ENCODE results near the gene EFNA5.

EFNA5 gene

GRCh38 chr5:107426209-107426608 is 244.5 kb downstream of the EFNA5 start:
- no peak for DNase-seq (ENCODE audit: low read depth)
- TF ChIP-seq POLR2A (IDR thresholded peaks at IDR 0.05; ENCODE audit: extremely low read depth, insufficient read length) (no peak), MAX (IDR thresholded peaks at IDR 0.05; ENCODE audit: low read depth, low read length) (no peak), MYC (IDR thresholded peaks at IDR 0.05; ENCODE audit: low read depth, low read length) (no peak), CTCF (IDR thresholded peaks at IDR 0.05; ENCODE audit: low read depth, low read length) (no peak)
- no peak overlapping the region for H3K4me3 ChIP-seq (ENCODE audit: low read depth, low read length)

GRCh38 chr5:107425541-107426031 is 245.2 kb downstream of the EFNA5 start:
- TF ChIP-seq POLR2A (IDR thresholded peaks at IDR 0.05; ENCODE audit: extremely low read depth, insufficient read length), result no peak
- no peak for TF ChIP-seq CTCF (IDR thresholded peaks at IDR 0.05; ENCODE audit: low read depth, low read length)
- no peak for TF ChIP-seq MYC (IDR thresholded peaks at IDR 0.05; ENCODE audit: low read depth, low read length)
- no peak for TF ChIP-seq MAX (IDR thresholded peaks at IDR 0.05; ENCODE audit: low read depth, low read length)
- no peak overlapping the region for H3K4me3 ChIP-seq (ENCODE audit: low read depth, low read length)
- no peak for DNase-seq (ENCODE audit: low read depth)

- DNase-seq (ENCODE audit: low read depth), result no peak
- H3K4me3 ChIP-seq (ENCODE audit: low read depth, low read length), result no peak overlapping the region
- TF ChIP-seq MAX (IDR thresholded peaks at IDR 0.05; ENCODE audit: low read depth, low read length) (no peak), MYC (IDR thresholded peaks at IDR 0.05; ENCODE audit: low read depth, low read length) (no peak), CTCF (IDR thresholded peaks at IDR 0.05; ENCODE audit: low read depth, low read length) (no peak), POLR2A (IDR thresholded peaks at IDR 0.05; ENCODE audit: extremely low read depth, insufficient read length) (no peak)
These were observed 246.2 kb downstream of the EFNA5 start for GRCh38 chr5:107424491-107424890.

GRCh38 chr5:107422494-107422893 is 248.2 kb downstream of the EFNA5 start:
- no peak for DNase-seq (ENCODE audit: low read depth)
- TF ChIP-seq POLR2A (IDR thresholded peaks at IDR 0.05; ENCODE audit: extremely low read depth, insufficient read length), result no peak
- TF ChIP-seq MAX (IDR thresholded peaks at IDR 0.05; ENCODE audit: low read depth, low read length), result no peak
- no peak for TF ChIP-seq CTCF (IDR thresholded peaks at IDR 0.05; ENCODE audit: low read depth, low read length)
- TF ChIP-seq MYC (IDR thresholded peaks at IDR 0.05; ENCODE audit: low read depth, low read length), result no peak
- no peak overlapping the region for H3K4me3 ChIP-seq (ENCODE audit: low read depth, low read length)

- TF ChIP-seq CTCF (IDR thresholded peaks at IDR 0.05; ENCODE audit: low read depth, low read length), result no peak
- no peak for TF ChIP-seq POLR2A (IDR thresholded peaks at IDR 0.05; ENCODE audit: extremely low read depth, insufficient read length)
- no peak for TF ChIP-seq MYC (IDR thresholded peaks at IDR 0.05; ENCODE audit: low read depth, low read length)
- no peak for TF ChIP-seq MAX (IDR thresholded peaks at IDR 0.05; ENCODE audit: low read depth, low read length)
- DNase-seq (ENCODE audit: low read depth), result no peak
These were observed 251.2 kb downstream of the EFNA5 start for GRCh38 chr5:107419498-107419897.

More at GRCh38 chr5:107419498-107419897, 251.2 kb downstream of the EFNA5 start:
- H3K4me3 ChIP-seq (ENCODE audit: low read depth, low read length), result no peak overlapping the region

All from NB4 (cell line).